ENCODE measurements around the gene TIMD4.
"Not testable (repeated sequence)": the region's sequence is repeated elsewhere in the genome, so short reads cannot be mapped to it uniquely, and the experiment has no call there.

Gene TIMD4

GRCh38 chr5:156974328-156974727 lies 11.3 kb upstream of the TIMD4 start:
- Mint-ChIP-seq H3K4me3 (no peak overlapping the region), H3K27ac (no peak overlapping the region), H3K36me3 (ENCODE audit: low read depth) (no peaks in the 10 kb centered on the region), H3K27me3 (ENCODE audit: low read depth) (peaks cover 7% of the 10 kb centered on the region), H3K4me1 (no peaks in the 10 kb centered on the region), H3K9me3 (no peaks in the 10 kb centered on the region)
- TF ChIP-seq CTCF (IDR thresholded peaks at IDR 0.05; ENCODE audit: unreplicated experiment in 3 of 3), result no peak

DNA sequence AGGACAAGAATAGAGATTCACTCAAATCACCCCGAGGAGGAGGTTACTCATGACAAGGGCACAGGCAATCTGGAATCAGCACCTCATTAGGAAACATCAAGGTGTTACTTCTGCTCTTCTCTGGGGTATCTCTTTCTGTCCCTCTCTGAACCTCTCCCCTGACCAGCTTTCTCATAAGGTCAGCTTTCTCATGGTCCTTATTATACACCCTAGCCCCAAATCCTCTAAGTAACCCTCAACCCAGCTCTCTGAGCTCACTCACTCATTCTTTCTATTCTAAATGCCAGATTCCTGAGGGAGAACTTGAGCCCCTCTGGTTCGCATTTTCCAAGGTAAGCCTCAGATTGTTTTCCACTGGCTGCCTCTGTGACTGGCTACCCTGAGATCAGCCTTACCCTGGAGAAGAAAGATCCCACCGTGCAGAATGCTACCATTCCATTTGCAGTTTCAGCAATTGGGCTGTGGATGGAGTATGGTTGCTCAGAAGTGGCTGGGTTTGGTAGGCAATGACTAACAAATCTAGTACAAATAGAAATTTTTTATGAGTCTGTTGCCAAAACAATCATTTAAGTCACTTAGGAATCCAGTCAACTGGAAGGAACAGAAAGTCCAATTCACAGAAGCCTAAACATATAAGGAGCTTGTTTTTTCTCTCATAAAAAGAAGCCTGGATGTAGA lies 9.0 kb upstream of the TIMD4 start:
- TF ChIP-seq CTCF (IDR thresholded peaks at IDR 0.05; ENCODE audit: unreplicated experiment in 3 of 3), result no peak
- H3K9me3 Mint-ChIP-seq, result no peaks in the 10 kb centered on the region
- H3K4me1 Mint-ChIP-seq, result no peaks in the 10 kb centered on the region
- H3K27ac Mint-ChIP-seq, result no peak overlapping the region
- H3K4me3 Mint-ChIP-seq, result no peak overlapping the region
- no peaks in the 10 kb centered on the region for H3K36me3 Mint-ChIP-seq (ENCODE audit: low read depth)
- peaks cover 4% of the 10 kb centered on the region for H3K27me3 Mint-ChIP-seq (ENCODE audit: low read depth)

GRCh38 chr5:156971415-156971814 lies 8.4 kb upstream of the TIMD4 start:
- no peak for TF ChIP-seq CTCF (IDR thresholded peaks at IDR 0.05; ENCODE audit: unreplicated experiment in 3 of 3)
- Mint-ChIP-seq H3K27me3 (ENCODE audit: low read depth) (peaks cover 4% of the 10 kb centered on the region), H3K27ac (no peak overlapping the region), H3K4me1 (no peaks in the 10 kb centered on the region), H3K36me3 (ENCODE audit: low read depth) (no peaks in the 10 kb centered on the region), H3K4me3 (no peak overlapping the region), H3K9me3 (no peaks in the 10 kb centered on the region)

GRCh38 chr5:156967386-156967785 lies 4.4 kb upstream of the TIMD4 start:
- not testable (repeated sequence) for H3K36me3 Mint-ChIP-seq (ENCODE audit: low read depth); H3K9me3 Mint-ChIP-seq; H3K27me3 Mint-ChIP-seq (ENCODE audit: low read depth); H3K4me3 Mint-ChIP-seq; H3K27ac Mint-ChIP-seq; H3K4me1 Mint-ChIP-seq

DNA sequence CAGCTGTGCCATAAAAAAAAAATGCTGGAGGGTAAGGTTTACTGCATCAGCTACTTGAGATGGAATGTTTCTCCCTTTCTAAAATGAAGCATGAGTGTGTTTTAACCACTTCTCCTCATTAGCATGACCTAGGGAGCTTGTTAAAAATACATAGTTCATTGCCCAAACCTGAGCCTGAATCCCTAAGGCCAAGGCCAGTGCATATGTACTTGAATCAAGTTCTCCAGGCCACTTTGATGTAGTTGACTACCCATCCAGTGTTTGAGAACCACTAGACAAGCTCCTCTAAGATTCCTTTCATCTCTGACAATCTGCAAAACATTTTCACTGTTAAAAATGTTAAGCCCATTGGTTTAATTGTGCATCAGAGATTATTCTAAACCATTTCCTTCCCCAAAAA lies 6.7 kb downstream of the TIMD4 start:
- no peaks in the 10 kb centered on the region for H3K4me1 Mint-ChIP-seq
- no peaks in the 10 kb centered on the region for H3K9me3 Mint-ChIP-seq
- peaks cover 4% of the 10 kb centered on the region for H3K27me3 Mint-ChIP-seq (ENCODE audit: low read depth)
- no peaks in the 10 kb centered on the region for H3K36me3 Mint-ChIP-seq (ENCODE audit: low read depth)
- TF ChIP-seq CTCF (IDR thresholded peaks at IDR 0.05; ENCODE audit: unreplicated experiment in 3 of 3), result no peak
- H3K27ac Mint-ChIP-seq, result no peak overlapping the region
- no peak overlapping the region for H3K4me3 Mint-ChIP-seq

- no peak overlapping the region for H3K4me3 Mint-ChIP-seq
- no peaks in the 10 kb centered on the region for H3K4me1 Mint-ChIP-seq
- no peaks in the 10 kb centered on the region for H3K36me3 Mint-ChIP-seq (ENCODE audit: low read depth)
- no peak overlapping the region for H3K27ac Mint-ChIP-seq
- no peak for TF ChIP-seq CTCF (IDR thresholded peaks at IDR 0.05; ENCODE audit: unreplicated experiment in 3 of 3)
- H3K9me3 Mint-ChIP-seq, result no peaks in the 10 kb centered on the region
- peaks cover 4% of the 10 kb centered on the region for H3K27me3 Mint-ChIP-seq (ENCODE audit: low read depth)
Measured at GRCh38 chr5:156951359-156951758, 11.7 kb downstream of the TIMD4 start.

All from nephron (organoid).